PFSK-1 (cell line): Measurements from ENCODE around the gene PARP15.

Experiments used
- POLR2AphosphoS5 ChIP-seq: IDR thresholded peaks from 2 replicates; pipeline ENCODE4 v1.6.1; 2012; ENCODE audit warnings: low read depth, mild to moderate bottlenecking, control low read depth, low read length, moderate library complexity
- REST ChIP-seq, 2 experiments: IDR thresholded peaks; 2 replicates each; pipeline versions ENCODE4 v1.6.1 to v1.8.0; 2011 to 2012; ENCODE audit warnings: low read depth in 2 of 2, low read length in 2 of 2, control low read depth in 1 of 2, inconsistent platforms in 1 of 2, mild to moderate bottlenecking in 1 of 2, moderate library complexity in 1 of 2; ENCODE audit not compliant: insufficient read depth in 1 of 2
- SIN3A ChIP-seq: IDR thresholded peaks from 2 replicates; pipeline ENCODE4 v1.6.1; 2012; ENCODE audit warnings: mild to moderate bottlenecking, low read length, moderate library complexity, borderline replicate concordance; ENCODE audit not compliant: insufficient read depth

- TF ChIP-seq REST (IDR thresholded peaks at IDR 0.05; ENCODE audit: insufficient read depth in 1 of 2, low read depth in 2 of 2, low read length in 2 of 2) (no peak), SIN3A (no peak), POLR2AphosphoS5 (no peak)
Measured at GRCh38 chr3:122671553-122671952, 94.1 kb downstream of the PARP15 start.
